HG03521 (cell line): ENCODE results near the gene MORN1.
A peak's percentile ranks its signal among the peaks of the same experiment; 100 is the strongest.

Experiments
- ATAC-seq: cut with Tn5 transposase; IDR thresholded peaks from one replicate; pipeline ENCODE4 v1.9.1; 2021; ENCODE audit warnings: mild to moderate bottlenecking, moderate library complexity; ENCODE audit not compliant: unreplicated experiment

MORN1 gene

GRCh38 chr1:2311184-2312032, 79.9 kb downstream of the MORN1 start:
- no peak for ATAC-seq

DNA sequence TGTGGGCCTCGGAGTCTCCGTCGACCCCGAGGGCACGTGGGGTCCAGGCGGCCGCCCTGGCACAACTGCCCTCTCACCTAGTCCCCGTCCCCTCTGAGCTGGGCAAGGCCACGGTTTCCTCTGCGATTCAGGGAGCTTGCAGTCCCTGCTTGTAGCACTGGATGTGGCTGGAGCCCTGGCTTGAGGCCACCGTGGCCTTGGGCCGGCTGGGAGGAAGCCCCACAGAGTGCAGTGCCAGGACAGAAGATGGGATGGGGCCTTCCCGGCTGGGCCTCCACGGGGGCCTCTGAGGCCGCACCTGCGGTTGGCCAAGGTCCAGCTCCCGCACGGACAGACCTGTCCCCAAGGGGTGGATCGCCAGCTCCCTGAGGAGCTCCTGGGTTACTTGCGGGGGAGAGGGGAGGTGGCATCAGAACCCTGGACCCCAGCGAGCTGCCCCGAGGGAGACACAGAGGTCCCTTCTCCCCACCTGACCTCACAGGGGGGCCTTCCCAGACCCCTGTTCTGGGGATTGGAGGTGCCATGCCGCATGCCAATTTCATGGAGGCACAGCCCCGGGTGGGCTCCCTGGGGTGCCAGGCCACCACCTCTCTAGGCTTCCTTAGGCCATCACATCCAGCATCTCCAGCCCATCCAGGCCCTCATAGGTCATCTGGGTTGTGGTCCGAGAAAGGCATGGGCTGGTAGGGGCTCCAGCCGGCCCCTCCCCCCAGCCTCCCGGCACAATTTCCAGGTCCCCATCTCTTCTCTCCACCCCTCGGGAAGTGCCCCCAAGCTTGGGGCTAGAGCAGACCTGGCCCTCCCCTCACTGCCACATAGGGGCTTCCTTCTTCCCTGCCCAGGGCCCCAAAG, 80.8 kb downstream of the MORN1 start:
- ATAC-seq: no peak

DNA sequence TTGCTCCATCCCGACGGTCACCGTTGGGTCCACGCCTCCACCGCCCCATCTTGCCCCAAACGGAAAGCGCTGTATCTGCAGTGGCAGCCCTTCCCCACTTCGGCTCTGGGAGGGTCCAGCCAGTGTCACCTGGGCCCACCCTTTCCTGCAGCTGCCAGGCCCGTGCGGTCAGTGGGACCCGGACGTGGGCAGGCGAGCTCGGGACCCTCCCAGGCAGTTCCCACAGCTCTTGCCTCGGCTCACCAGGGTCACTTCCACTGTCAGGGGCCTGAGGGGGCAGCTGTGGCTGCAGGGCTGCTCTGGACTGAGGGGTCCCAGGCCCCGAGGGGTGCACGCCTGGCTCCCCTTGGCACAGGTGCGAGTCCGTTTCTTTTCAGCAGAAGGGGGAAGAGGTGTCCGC, 82.5 kb downstream of the MORN1 start:
- ATAC-seq: no peak

- no peak for ATAC-seq
These were observed 83.4 kb downstream of the MORN1 start for GRCh38 chr1:2307972-2308371.

- ATAC-seq: no peak
These were observed 84.2 kb downstream of the MORN1 start for GRCh38 chr1:2307064-2307605.

- no peak for ATAC-seq
These were observed 85.0 kb downstream of the MORN1 start for GRCh38 chr1:2306151-2306978.

DNA sequence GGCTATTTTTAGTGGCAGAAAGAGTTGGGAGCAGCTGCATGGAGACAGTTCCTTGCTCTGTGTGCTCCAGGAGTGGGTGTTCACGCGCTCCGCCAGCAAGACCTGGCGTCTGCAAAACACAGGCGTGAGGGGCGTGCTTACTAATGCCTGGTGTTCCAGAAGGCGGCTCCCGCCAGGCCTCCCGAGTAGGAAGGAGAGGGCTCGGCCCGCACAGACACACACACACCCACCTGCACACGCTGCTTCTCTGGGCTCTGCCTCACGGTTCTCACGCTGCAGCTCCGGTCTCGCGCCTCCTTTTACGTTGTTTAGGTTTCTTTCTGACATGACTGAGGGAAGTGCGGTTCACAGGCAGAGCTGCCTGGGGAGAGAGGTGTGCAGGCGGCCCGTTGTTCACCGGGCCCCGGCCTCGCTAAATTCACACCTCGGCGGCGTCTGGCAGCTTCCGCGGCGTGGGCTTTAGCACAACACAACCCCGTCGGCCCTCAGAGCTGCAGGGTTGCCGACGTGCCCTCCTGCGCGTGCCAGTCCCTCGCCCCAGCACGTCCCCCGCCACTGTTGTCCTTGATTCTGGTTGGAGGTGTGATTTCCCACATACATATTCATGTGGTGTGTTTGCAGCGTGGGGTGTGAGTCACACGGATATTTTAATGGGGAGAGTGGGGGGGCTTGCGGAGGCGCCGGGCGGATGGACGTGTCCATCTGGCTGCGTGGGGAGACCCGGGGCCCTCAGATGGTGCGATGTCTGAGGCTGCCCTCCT, 86.3 kb downstream of the MORN1 start:
- no peak for ATAC-seq

GRCh38 chr1:2304282-2304681, 87.1 kb downstream of the MORN1 start:
- ATAC-seq: no peak

- ATAC-seq: no peak
These were observed 87.6 kb downstream of the MORN1 start for GRCh38 chr1:2303781-2304180.

DNA sequence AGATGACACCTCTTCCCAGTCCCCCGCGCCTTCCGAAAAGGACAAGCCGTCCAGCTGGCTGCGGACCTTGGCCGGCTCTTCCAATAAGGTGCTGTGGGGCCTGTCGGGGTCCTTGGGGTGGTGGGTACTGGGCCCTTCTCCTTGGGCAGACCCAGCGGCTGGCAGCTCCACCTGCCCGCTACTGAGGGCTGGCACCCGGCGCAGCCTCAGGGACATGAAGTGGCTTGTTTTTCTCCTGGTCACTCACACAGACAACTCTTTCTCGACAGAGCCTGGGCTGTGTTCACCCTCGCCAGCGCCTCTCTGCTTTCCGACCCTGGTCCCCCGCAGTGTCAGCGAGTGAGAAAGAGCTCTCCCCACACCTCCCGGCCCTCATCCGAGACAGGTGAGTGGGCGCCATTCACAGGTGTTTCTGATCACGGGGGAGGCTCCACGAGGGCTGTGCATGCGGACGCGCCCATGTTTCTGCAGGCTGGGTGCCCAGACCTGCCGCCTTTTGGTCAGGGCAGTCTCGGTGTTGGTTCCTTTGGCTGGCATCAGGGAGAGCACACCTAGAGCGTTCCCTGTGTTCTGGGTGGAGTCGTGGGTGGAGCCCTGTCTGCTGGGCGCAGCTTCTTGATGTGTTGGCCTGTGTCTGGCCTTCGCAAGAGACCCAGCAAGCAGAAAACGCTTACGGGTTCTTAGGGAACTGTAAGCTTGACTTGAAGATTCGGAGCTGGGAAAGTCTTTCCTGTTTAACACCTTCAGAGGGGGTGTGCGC, 88.2 kb downstream of the MORN1 start:
- no peak for ATAC-seq

DNA sequence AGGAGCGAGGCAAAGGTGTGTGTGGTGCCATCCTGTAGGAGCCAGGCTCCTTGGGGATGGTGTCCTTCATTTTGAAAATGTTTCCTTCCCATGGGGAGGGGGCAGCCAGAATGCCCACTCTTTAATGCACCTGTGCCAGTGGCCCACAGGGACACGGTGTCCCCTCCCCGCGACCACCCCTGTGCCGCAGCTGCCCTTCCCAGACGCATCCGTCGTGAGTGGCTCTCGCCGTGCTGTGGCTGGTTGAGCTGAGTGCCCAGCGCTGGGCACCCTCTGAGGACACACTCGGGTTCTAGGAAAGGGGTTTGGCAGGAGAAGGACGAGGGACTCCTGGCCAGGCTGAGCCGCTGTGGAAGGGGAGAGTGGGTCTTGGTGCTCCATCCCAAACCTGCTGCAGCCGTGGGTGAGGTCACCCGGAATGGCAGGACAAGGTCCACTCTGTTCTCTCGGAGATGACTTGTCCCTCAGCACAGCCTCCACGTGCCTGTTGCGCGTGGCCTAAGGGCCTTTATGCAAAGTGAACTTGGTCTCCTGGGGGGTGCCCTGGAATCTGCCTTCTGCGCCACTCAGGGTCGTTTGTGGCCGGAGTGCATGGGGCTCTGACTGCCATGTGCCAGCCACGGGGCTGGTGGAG, 88.9 kb downstream of the MORN1 start:
- no peak for ATAC-seq

DNA sequence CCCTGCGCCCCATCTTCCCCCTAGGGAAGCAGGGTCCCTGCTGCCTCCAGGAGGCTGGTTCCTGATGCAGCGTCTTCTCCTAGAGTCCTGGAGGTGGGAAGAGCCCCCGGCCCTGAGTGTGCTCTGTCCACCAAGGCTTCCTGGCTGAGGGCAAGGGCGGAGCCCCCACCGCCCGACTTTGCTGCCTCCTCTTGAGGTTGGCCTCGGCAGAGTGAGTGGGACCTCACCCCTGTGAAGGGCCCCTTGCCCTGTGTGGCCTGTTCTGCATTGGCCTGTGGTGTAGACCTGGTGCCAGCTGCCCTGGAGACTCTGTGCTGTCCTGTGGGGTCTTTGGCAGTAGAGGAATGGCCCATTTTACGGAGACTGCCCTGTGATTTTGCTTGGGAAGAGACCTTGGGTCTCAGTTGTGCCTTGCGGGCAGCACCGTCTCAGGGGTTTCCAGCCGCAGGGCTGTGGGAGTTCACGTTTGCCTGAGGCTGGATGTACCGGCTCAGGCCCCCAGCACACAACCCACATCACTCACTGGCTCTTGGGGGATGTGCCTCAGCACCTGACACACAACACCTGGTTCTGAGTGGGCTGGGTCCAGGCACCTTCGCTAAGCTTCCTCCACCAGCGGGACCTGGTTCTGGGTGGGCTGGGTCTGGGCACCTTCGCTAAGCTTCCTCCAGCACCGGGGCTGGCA, 89.6 kb downstream of the MORN1 start:
- ATAC-seq: no peak

- peak; percentile 43 for ATAC-seq
These were observed 90.3 kb downstream of the MORN1 start for GRCh38 chr1:2300851-2301606.

GRCh38 chr1:2300004-2300771, 91.2 kb downstream of the MORN1 start:
- ATAC-seq: peak; percentile 74

DNA sequence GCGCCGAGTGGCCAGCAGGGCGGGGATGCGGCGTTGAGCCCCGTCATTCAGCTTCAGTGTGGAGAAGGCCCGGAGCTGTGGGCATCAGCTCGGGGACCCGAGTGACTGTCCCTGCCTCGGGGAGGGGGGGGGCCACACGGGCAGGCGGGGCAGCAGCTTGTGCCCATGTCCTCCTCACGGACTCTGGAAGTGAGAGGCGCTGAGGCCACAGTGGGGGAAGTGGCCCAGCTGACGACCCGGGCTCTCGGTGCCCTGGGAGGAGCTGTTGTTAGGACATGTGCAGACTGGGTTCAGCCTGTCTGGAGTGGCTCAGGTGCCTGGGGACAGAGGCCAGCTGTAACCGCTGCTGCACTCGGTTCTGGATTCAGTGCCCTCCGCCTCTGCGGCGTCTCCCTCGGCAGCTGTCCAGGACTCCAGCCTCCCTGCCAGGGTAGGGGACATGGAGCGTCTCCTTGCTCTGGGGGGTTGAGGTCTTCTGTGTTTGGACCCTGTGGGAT, 92.2 kb downstream of the MORN1 start:
- no peak for ATAC-seq

- ATAC-seq: no peak
These were observed 92.7 kb downstream of the MORN1 start for GRCh38 chr1:2298685-2299084.
